ENCODE data around the gene ZNF365. TPM values are rescaled to one million over a fixed set of nuclear protein-coding genes. Genes with fewer than 3 reads are reported as not detected.

Gene ZNF365
- total and polyA plus RNA-seq, 2 of the 8 experiments (the other 6 are each of a cell fraction or from before 2014, with no cell fraction given): 0.41 to 0.43 TPM

GRCh38 chr10:62373639-62373994 lies 552 bp upstream of the ZNF365 start (continued):
- TF ChIP-seq CHD7 (IDR thresholded peaks at IDR 0.05; ENCODE audit: insufficient replicate concordance, low read length): no peak
- TF ChIP-seq, protein P1, sequence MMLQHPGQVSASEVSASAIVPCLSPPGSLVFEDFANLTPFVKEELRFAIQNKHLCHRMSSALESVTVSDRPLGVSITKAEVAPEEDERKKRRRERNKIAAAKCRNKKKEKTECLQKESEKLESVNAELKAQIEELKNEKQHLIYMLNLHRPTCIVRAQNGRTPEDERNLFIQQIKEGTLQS (IDR thresholded peaks at IDR 0.05; ENCODE audit: insufficient read depth, low read depth, low read length): no peak
- no peak for TF ChIP-seq BCL11A (IDR thresholded peaks at IDR 0.05; ENCODE audit: low read depth in 2 of 2, low read length in 2 of 2)
- TF ChIP-seq RNF2 (IDR thresholded peaks at IDR 0.05; ENCODE audit: borderline replicate concordance, low read depth, low read length, missing control alignments, poor library complexity, severe bottlenecking): no peak
- TF ChIP-seq KDM5A (IDR thresholded peaks at IDR 0.05; ENCODE audit: low read length): no peak
- TF ChIP-seq GABPA (IDR thresholded peaks at IDR 0.05; ENCODE audit: borderline replicate concordance, insufficient read depth, low read length): no peak

Measured in H1 (cell line).